HEK293T (cell line): ENCODE results near the gene ZBTB25.
A peak's percentile ranks its signal among the peaks of the same experiment; 100 is the strongest.

ENCODE experiments used
- CTCF ChIA-PET: fragments of 350-600 bp; formaldehyde crosslinking; extraction: SDS; loops from one replicate; lab custom pipeline; 2021; ENCODE audit warnings: antibody characterized with exemption, inconsistent platforms; lab: Yijun Ruan, JAX
- POLR2A ChIA-PET: fragments of 350-600 bp; formaldehyde crosslinking; extraction: SDS; loops from one replicate; lab custom pipeline; 2020; ENCODE audit warnings: antibody characterized with exemption, inconsistent platforms; lab: Yijun Ruan, JAX
- DNase-seq: peaks from one replicate; pipeline ENCODE4 v3.0.0; 2012; ENCODE audit warnings: mixed read lengths; ENCODE audit errors: extremely low spot score
- ARNT ChIP-seq: fragments of 450-650 bp; IDR thresholded peaks from 2 replicates; pipeline ENCODE4 v1.6.1; 2017; ENCODE audit warnings: mild to moderate bottlenecking
- BHLHE40 ChIP-seq: fragments of 450-650 bp; IDR thresholded peaks from 2 replicates; pipeline ENCODE4 v1.6.1; 2016; ENCODE audit warnings: mild to moderate bottlenecking, moderate library complexity, borderline replicate concordance
- CTBP1 ChIP-seq: fragments of 450-650 bp; IDR thresholded peaks from 2 replicates; pipeline ENCODE4 v1.6.1; 2016; ENCODE audit warnings: borderline replicate concordance
- ELF4 ChIP-seq: fragments of 450-650 bp; IDR thresholded peaks from 2 replicates; pipeline ENCODE4 v1.6.1; 2017; ENCODE audit warnings: antibody characterized with exemption
- FOXA1 ChIP-seq: fragments of 450-650 bp; IDR thresholded peaks from 2 replicates; pipeline ENCODE4 v1.6.1; 2016; ENCODE audit warnings: mild to moderate bottlenecking
- FOXK2 ChIP-seq: fragments of 450-650 bp; IDR thresholded peaks from 2 replicates; pipeline ENCODE4 v1.6.1; 2016; ENCODE audit warnings: mild to moderate bottlenecking
- FOXM1 ChIP-seq: fragments of 450-650 bp; IDR thresholded peaks from 2 replicates; pipeline ENCODE4 v1.6.1; 2017; ENCODE audit warnings: mild to moderate bottlenecking, borderline replicate concordance
- HDGF ChIP-seq: fragments of 450-650 bp; IDR thresholded peaks from 2 replicates; pipeline ENCODE4 v1.6.1; 2017; ENCODE audit warnings: antibody characterized with exemption, borderline replicate concordance
- L3MBTL2 ChIP-seq: fragments of 450-650 bp; conservative IDR thresholded peaks from 2 replicates; pipeline ENCODE4 v1.6.1; 2016; ENCODE audit warnings: mild to moderate bottlenecking
- LEF1 ChIP-seq: fragments of 450-650 bp; IDR thresholded peaks from 2 replicates; pipeline ENCODE4 v1.6.1; 2017; ENCODE audit warnings: mild to moderate bottlenecking, borderline replicate concordance
- NFRKB ChIP-seq: fragments of 450-650 bp; IDR thresholded peaks from 2 replicates; pipeline ENCODE4 v1.6.1; 2016; ENCODE audit warnings: mild to moderate bottlenecking, moderate library complexity
- PKNOX1 ChIP-seq: fragments of 450-650 bp; IDR thresholded peaks from 2 replicates; pipeline ENCODE4 v1.6.1; 2016
- SP1 ChIP-seq: fragments of 450-650 bp; IDR thresholded peaks from 2 replicates; pipeline ENCODE4 v1.6.1; 2017
- SUZ12 ChIP-seq: fragments of 450-650 bp; IDR thresholded peaks from 2 replicates; pipeline ENCODE4 v1.6.1; 2016; ENCODE audit warnings: mild to moderate bottlenecking
- TARDBP ChIP-seq: fragments of 450-650 bp; IDR thresholded peaks from 2 replicates; pipeline ENCODE4 v1.6.1; 2016
- ZNF384 ChIP-seq: fragments of 450-650 bp; IDR thresholded peaks from 2 replicates; pipeline ENCODE4 v1.6.1; 2016

The ZBTB25 gene

DNA sequence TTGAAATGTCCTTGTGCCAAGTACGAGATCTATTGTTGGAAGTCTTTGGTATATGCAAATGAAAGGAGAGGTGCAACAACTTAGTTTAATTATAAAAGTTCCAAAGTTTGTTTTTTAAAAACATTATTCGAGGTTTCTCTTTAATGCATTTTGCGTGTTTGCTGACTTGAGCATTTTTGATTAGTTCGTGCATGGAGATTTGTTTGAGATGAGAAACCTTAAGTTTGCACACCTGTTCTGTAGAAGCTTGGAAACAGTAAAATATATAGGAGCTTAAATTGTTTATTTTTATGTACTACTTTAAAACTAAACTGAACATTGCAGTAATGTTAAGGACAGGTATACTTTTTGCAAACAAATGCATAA, 39.2 kb upstream of the ZBTB25 start:
- ChIA-PET POLR2A (interaction anchor here (1.1 to 1.5 kb wide), 2 partner anchors 20 to 155 kb away, joined by 3 to 4 read pairs; partner anchors contain the start of gene MTHFD1), CTCF (interaction anchor here (0.7 kb wide), 1 partner anchor 93 kb away, joined by 3 read pairs; no protein-coding TSS in a partner anchor)
- no peak for DNase-seq
- TF ChIP-seq NFRKB (no peak), SUZ12 (no peak), LEF1 (no peak), HDGF (no peak), ELF4 (no peak), L3MBTL2 (no peak), BHLHE40 (no peak), ARNT (no peak), ZNF384 (no peak)

DNA sequence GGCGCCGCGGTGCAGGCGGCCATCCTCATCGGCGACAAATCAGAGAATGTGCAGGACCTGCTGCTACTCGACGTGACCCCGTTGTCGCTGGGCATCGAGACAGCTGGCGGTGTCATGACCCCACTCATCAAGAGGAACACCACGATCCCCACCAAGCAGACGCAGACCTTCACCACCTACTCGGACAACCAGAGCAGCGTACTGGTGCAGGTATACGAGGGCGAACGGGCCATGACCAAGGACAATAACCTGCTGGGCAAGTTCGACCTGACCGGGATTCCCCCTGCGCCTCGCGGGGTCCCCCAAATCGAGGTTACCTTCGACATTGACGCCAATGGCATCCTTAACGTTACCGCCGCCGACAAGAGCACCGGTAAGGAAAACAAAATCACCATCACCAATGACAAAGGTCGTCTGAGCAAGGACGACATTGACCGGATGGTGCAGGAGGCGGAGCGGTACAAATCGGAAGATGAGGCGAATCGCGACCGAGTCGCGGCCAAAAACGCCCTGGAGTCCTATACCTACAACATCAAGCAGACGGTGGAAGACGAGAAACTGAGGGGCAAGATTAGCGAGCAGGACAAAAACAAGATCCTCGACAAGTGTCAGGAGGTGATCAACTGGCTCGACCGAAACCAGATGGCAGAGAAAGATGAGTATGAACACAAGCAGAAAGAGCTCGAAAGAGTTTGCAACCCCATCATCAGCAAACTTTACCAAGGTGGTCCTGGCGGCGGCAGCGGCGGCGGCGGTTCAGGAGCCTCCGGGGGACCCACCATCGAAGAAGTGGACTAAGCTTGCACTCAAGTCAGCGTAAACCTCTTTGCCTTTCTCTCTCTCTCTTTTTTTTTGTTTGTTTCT, 38.6 kb upstream of the ZBTB25 start:
- ChIA-PET POLR2A (interaction anchor here (1.0 to 1.5 kb wide), 2 partner anchors 37 to 154 kb away, joined by 3 to 4 read pairs; partner anchors contain the start of gene MTHFD1), CTCF (interaction anchor here (0.7 kb wide), 1 partner anchor 94 kb away, joined by 3 read pairs; no protein-coding TSS in a partner anchor)
- no peak for DNase-seq
- TF ChIP-seq ZNF384: no peak
- TF ChIP-seq SP1: no peak
- no peak for TF ChIP-seq ELF4
- TF ChIP-seq ARNT: no peak
- TF ChIP-seq FOXK2: no peak
- TF ChIP-seq SUZ12: no peak
- TF ChIP-seq FOXA1: no peak
- no peak for TF ChIP-seq FOXM1
- TF ChIP-seq BHLHE40: no peak

DNA sequence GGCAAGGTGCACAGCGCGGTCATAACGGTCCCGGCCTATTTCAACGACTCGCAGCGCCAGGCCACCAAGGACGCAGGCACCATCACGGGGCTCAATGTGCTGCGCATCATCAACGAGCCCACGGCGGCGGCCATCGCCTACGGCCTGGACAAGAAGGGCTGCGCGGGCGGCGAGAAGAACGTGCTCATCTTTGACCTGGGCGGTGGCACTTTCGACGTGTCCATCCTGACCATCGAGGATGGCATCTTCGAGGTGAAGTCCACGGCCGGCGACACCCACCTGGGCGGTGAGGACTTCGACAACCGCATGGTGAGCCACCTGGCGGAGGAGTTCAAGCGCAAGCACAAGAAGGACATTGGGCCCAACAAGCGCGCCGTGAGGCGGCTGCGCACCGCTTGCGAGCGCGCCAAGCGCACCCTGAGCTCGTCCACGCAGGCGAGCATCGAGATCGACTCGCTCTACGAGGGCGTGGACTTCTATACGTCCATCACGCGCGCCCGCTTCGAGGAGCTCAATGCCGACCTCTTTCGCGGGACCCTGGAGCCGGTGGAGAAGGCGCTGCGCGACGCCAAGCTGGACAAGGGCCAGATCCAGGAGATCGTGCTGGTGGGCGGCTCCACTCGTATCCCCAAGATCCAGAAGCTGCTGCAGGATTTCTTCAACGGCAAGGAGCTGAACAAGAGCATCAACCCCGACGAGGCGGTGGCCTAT, 37.8 kb upstream of the ZBTB25 start:
- CTCF ChIA-PET: no interaction called here
- TF ChIP-seq FOXK2 (no peak), LEF1 (no peak), SUZ12 (no peak), TARDBP (no peak), ELF4 (no peak), ZNF384 (no peak), HDGF (no peak), ARNT (no peak), NFRKB (no peak), BHLHE40 (no peak), PKNOX1 (no peak), SP1 (no peak), FOXM1 (no peak), CTBP1 (no peak), L3MBTL2 (no peak), FOXA1 (no peak)
- no peak for DNase-seq
- POLR2A ChIA-PET: interaction anchor here (1.0 to 1.5 kb wide), 2 partner anchors 36 to 153 kb away, joined by 3 to 4 read pairs; partner anchors contain the start of gene MTHFD1

DNA sequence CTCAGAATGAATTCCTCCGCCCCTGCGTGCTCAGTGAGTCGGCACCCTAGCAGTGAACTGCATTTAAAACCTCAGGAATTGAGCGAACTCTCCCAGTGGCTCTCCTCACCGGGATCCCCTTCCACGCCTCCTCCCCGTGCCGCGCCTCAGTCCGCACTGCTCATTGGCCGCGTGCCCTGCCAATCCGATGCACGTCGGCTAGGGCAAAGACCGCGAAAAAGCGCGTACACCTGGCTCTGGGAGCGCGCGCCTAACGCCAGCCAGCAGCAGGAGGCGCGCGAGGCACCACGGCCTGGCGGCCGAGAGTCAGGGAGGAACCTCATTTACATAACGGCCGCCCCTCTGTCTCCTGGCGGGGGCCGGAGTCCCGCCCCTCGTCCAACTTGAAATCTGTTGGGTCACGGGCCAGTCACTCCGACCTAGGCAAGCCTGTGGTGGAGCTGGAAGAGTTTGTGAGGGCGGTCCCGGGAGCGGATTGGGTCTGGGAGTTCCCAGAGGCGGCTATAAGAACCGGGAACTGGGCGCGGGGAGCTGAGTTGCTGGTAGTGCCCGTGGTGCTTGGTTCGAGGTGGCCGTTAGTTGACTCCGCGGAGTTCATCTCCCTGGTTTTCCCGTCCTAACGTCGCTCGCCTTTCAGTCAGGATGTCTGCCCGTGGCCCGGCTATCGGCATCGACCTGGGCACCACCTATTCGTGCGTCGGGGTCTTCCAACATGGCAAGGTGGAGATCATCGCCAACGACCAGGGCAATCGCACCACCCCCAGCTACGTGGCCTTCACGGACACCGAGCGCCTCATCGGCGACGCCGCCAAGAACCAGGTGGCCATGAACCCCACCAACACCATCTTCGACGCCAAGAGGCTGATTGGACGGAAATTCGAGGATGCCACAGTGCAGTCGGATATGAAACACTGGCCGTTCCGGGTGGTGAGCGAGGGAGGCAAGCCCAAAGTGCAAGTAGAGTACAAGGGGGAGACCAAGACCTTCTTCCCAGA, 36.9 kb upstream of the ZBTB25 start, which contains the start of gene HSPA2:
HSPA2 (plus strand) TSS at position 534 of the 995 bp plus-strand sequence; CDS start at position 643, 109 bp downstream.
- peak; percentile 90 for DNase-seq
- ChIA-PET POLR2A (interaction anchor here (0.6 to 1.5 kb wide), 17 partner anchors 10 to 164 kb away, joined by 3 to 8 read pairs (median 4); partner anchors contain the start of genes MTHFD1, PLEKHG3, PPP1R36 and ZBTB1), CTCF (interaction anchor here (0.9 to 1.3 kb wide), 2 partner anchors 29 to 203 kb away, joined by 3 to 4 read pairs; no protein-coding TSS in a partner anchor)
- TF ChIP-seq SUZ12: no peak
- peak; percentile 99 for TF ChIP-seq PKNOX1
- TF ChIP-seq NFRKB: no peak

DNA sequence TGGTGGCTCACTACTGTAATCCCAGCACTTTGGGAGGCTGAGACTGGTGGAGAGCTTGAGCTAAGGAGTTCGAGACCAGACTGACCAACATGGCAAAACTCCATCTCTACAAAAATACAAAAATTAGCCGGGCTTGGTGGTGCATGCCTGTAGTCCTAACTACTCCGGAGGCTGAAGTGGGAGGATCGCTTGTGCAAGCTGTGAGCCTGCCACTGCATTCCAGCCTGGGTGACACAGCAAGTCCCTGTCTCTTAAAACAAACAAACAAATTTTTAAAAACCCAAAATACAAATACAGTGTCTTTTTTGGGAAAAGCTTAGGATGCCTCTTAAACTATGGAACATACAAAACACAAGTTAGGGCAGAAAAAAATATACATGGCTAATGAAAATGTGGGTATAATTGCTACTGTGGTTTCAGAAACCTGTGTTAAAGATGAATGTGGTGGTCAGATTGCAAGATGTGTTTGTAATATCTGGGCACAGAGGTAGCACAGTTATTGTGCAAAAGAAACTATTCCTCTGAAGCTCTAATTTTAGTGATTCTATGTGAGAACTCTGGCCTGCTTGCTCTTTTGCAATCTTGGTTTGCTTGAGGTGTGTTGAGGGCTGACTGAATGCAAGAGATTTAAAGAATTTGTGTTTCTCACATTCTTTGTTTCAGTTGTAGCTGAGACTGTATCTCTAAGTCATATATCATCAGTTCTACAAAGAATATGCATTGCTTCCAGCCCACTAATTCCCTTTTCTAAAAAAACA, 33.0 kb upstream of the ZBTB25 start:
- no peak for DNase-seq
- ChIA-PET POLR2A (interaction anchor here (0.5 kb wide), 1 partner anchor 18 kb away, joined by 3 read pairs; no protein-coding TSS in a partner anchor), CTCF (interaction anchor here (0.5 kb wide), 1 partner anchor 79 kb away, joined by 3 read pairs; no protein-coding TSS in a partner anchor)
- TF ChIP-seq FOXM1 (no peak), ZNF384 (no peak), ARNT (no peak), HDGF (no peak), ELF4 (no peak), NFRKB (no peak), FOXA1 (no peak)
